Activated naive CD4-positive, alpha-beta T cell treated with anti-CD3 and anti-CD28 coated beads, Interleukin-2, amount 50 U/mL, for 16 hours (primary cell): ENCODE measurements around the gene COMMD3.

Experiments
- DNase-seq: peaks from one replicate; pipeline ENCODE4 v3.0.0-alpha.2; 2020

The COMMD3 gene

GRCh38 chr10:22368981-22369380, 52.8 kb downstream of the COMMD3 start:
- DNase-seq: no peak

DNA sequence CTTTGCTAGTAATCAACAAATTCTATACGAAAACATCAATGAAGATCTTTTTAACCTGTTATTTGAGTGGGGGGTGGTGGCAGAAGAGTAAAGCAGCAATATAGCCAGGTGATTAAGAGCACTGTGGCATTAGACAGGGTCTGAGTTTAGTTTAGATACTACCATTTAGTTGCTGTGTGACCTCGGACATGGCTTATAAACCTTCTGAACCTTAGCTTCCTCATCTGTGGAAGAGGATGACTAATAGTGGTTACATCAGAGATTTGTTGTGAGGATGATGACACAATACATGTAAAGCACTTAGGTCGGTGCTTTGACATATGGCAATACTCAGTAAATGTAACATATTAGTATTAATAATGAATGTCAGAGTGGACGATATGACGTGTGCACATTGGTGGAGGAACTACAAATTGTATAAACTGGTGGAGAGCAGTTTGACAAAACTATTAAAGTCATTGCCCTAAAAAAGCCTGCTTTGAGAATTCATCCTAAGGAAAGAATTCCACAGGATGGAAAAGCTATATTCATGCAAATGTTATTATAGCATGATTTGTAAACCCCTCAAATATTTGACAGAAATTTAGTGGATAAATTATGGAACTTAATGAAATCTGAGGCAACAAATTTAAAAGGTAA, 53.4 kb downstream of the COMMD3 start:
- no peak for DNase-seq
